Gastrocnemius medialis (tissue), 4 donors: ENCODE results near the gene PKMYT1. TPM values are rescaled to one million over a fixed set of nuclear protein-coding genes. Genes with fewer than 3 reads are reported as not detected.

Source experiments
- ATAC-seq, 2 donors: fragments of 150-250 bp; one replicate each; pipeline ENCODE4 v1.9.1; 2016
- DNase-seq, 2 donors: peaks; one replicate each; pipeline ENCODE4 v3.0.0-alpha.2; 2019
- H3K27ac ChIP-seq, 4 donors: fragments of 200-600 bp; sonication (generic); 1 replicate in 1 of 4; 2 replicates in 3 of 4; pipeline ENCODE4 v1.5.1; 2016 to 2018; ENCODE audit warnings: mild to moderate bottlenecking in 2 of 4, moderate library complexity in 1 of 4
- H3K27me3 ChIP-seq, 3 donors: fragments of 200-600 bp; sonication (generic) in 2 of 3; 1 replicate in 1 of 3; 2 replicates in 2 of 3; pipeline versions ENCODE4 v1.5.1 to v1.6.0; 2016 to 2019; ENCODE audit warnings: mild to moderate bottlenecking in 1 of 3, moderate library complexity in 1 of 3
- H3K36me3 ChIP-seq, 2 donors: fragments of 200-600 bp; sonication (generic) in 1 of 2; one replicate each; pipeline ENCODE4 v1.5.1; 2017 to 2018
- H3K4me1 ChIP-seq, 2 donors: fragments of 200-600 bp; sonication (generic) in 1 of 2; one replicate each; pipeline ENCODE4 v1.5.1; 2016 to 2017; ENCODE audit warnings: mild to moderate bottlenecking in 2 of 2
- H3K4me3 ChIP-seq, 4 donors: fragments of 200-600 bp; sonication (generic) in 3 of 4; 1 replicate in 1 of 4; 2 replicates in 3 of 4; pipeline ENCODE4 v1.5.1; 2016 to 2019; ENCODE audit warnings: mild to moderate bottlenecking in 2 of 4
- H3K9me3 ChIP-seq, 3 donors: fragments of 200-600 bp; sonication (generic) in 2 of 3; 1 replicate in 1 of 3; 2 replicates in 2 of 3; pipeline ENCODE4 v1.5.1; 2016 to 2019
- CTCF ChIP-seq, 5 experiments: fragments of 450-650 bp in 3 of 5; fragments of 200-600 bp in 2 of 5; sonication (generic) in 2 of 5; IDR thresholded peaks in 4 of 5; conservative IDR thresholded peaks in 1 of 5; 1 replicate in 4 of 5; 2 replicates in 1 of 5; pipeline ENCODE4 v1.5.1; 2016 to 2019; ENCODE audit warnings: antibody characterized with exemption in 5 of 5, mild to moderate bottlenecking in 3 of 5, moderate library complexity in 3 of 5
- POLR2A ChIP-seq, 2 donors: fragments of 450-650 bp; IDR thresholded peaks; one replicate each; pipeline ENCODE4 v1.6.1; 2017; ENCODE audit warnings: antibody characterized with exemption in 2 of 2, mild to moderate bottlenecking in 2 of 2, moderate library complexity in 2 of 2
- in situ Hi-C, 4 donors: fragments of 200-750 bp; cut with MboI; loops; one replicate each; pipeline versions ENCODE4 v1.15.0 to v1.8.0; 2017; ENCODE audit warnings: low sequenced_read_pairs in 4 of 4
- intact Hi-C: fragments of 100-400 bp; cut with DNase I; formaldehyde crosslinking; loops from one replicate; pipeline ENCODE4 v1.15.1; 2023; ENCODE audit warnings: low total_unique reads
- total RNA-seq, 4 donors: library from RNA; depleted of rRNA; stranded (reverse); fragments of >200 nt; gene quantifications; one replicate each; pipeline versions ENCODE4 v1.1.0 to v1.2.3, GENCODE V29; 2016

Gene PKMYT1
- total RNA-seq, 4 donors from 2014 or later: 1.4 to 2.4 TPM; not detected in 2

GRCh38 chr16:2976201-2976600, 4.0 kb downstream of the PKMYT1 start:
- TF ChIP-seq POLR2A (IDR thresholded peaks at IDR 0.05) (no peak), CTCF (IDR thresholded peaks at IDR 0.05 in 4 of 5, conservative IDR thresholded peaks at IDR 0.05 in 1 of 5) (no peak)
- no peak for ATAC-seq
- intact Hi-C loops (no loop called here), in situ Hi-C loops (no loop called here)
- Histone ChIP-seq H3K4me3 (no peak overlapping the region), H3K36me3 (no peaks in the 10 kb centered on the region), H3K27me3 (peaks cover 0 to 6% (median 3%) of the 10 kb centered on the region in 3 donors), H3K9me3 (no peaks in the 10 kb centered on the region), H3K4me1 (peaks cover 5% of the 10 kb centered on the region in 2 donors), H3K27ac (no peak overlapping the region)
- DNase-seq: no peak

- ATAC-seq (no peak), DNase-seq (no peak)
- peaks cover 0 to 6% (median 3%) of the 10 kb centered on the region in 3 donors for H3K27me3 ChIP-seq
Measured at GRCh38 chr16:2975161-2975795, 5.0 kb downstream of the PKMYT1 start.

GRCh38 chr16:2974319-2975056, 5.8 kb downstream of the PKMYT1 start:
- intact Hi-C loops: no loop called here
- Histone ChIP-seq H3K9me3 (no peaks in the 10 kb centered on the region), H3K27ac (no peak overlapping the region), H3K4me1 (peaks cover 5 to 14% of the 10 kb centered on the region in 2 donors), H3K36me3 (no peaks in the 10 kb centered on the region), H3K27me3 (peaks cover 0 to 4% (median 3%) of the 10 kb centered on the region in 3 donors), H3K4me3 (no peak overlapping the region)
- in situ Hi-C loops: no loop called here
- DNase-seq (no peak), ATAC-seq (no peak)
- TF ChIP-seq POLR2A (IDR thresholded peaks at IDR 0.05): no peak
- no peak for TF ChIP-seq CTCF (IDR thresholded peaks at IDR 0.05 in 4 of 5, conservative IDR thresholded peaks at IDR 0.05 in 1 of 5)

More at GRCh38 chr16:2975161-2975795, 5.0 kb downstream of the PKMYT1 start:
- in situ Hi-C loops: no loop called here
- TF ChIP-seq POLR2A (IDR thresholded peaks at IDR 0.05) (no peak), CTCF (IDR thresholded peaks at IDR 0.05 in 4 of 5, conservative IDR thresholded peaks at IDR 0.05 in 1 of 5) (no peak)
- Histone ChIP-seq H3K4me1 (peaks cover 2 to 12% of the 10 kb centered on the region in 2 donors), H3K4me3 (no peak overlapping the region), H3K9me3 (no peaks in the 10 kb centered on the region), H3K27ac (no peak overlapping the region), H3K36me3 (no peaks in the 10 kb centered on the region)
- intact Hi-C loops: no loop called here

- intact Hi-C loops: no loop called here
- TF ChIP-seq POLR2A (IDR thresholded peaks at IDR 0.05) (no peak), CTCF (IDR thresholded peaks at IDR 0.05 in 4 of 5, conservative IDR thresholded peaks at IDR 0.05 in 1 of 5) (no peak)
- in situ Hi-C loops: no loop called here
Measured at GRCh38 chr16:2973605-2974318, 6.5 kb downstream of the PKMYT1 start.

More at GRCh38 chr16:2973605-2974318, 6.5 kb downstream of the PKMYT1 start:
- H3K27ac ChIP-seq: no peak overlapping the region
- ATAC-seq: no peak
- no peak overlapping the region for H3K4me3 ChIP-seq
- peaks cover 5 to 15% of the 10 kb centered on the region in 2 donors for H3K4me1 ChIP-seq
- DNase-seq: no peak
- H3K27me3 ChIP-seq: no peaks in the 10 kb centered on the region
- no peaks in the 10 kb centered on the region for H3K9me3 ChIP-seq
- H3K36me3 ChIP-seq: no peaks in the 10 kb centered on the region
